NT2/D1 (cell line): ENCODE data around the gene PAQR4.

Experiments
- SUZ12 ChIP-seq: IDR thresholded peaks from 2 replicates; pipeline ENCODE4 v1.6.1; 2011; ENCODE audit not compliant: insufficient read length, insufficient read depth; ENCODE audit errors: extremely low read depth
- YY1 ChIP-seq: IDR thresholded peaks from 2 replicates; pipeline ENCODE4 v1.6.1; 2011; ENCODE audit not compliant: insufficient read length, insufficient read depth
- ZNF274 ChIP-seq: IDR thresholded peaks from 2 replicates; pipeline ENCODE4 v1.6.1; 2011; ENCODE audit warnings: mild to moderate bottlenecking, low read depth, low read length

- TF ChIP-seq ZNF274 = no peak
- no peak for TF ChIP-seq SUZ12
- TF ChIP-seq YY1 = no peak
These were observed 11.4 kb downstream of the PAQR4 start, which contains the start of gene PKMYT1 for GRCh38 chr16:2980227-2981176.
